ENCODE data around the gene NTN1.
A peak's percentile ranks its signal among the peaks of the same experiment; 100 is the strongest.
"Not testable (repeated sequence)": the region's sequence is repeated elsewhere in the genome, so short reads cannot be mapped to it uniquely, and the experiment has no call there.

The NTN1 gene

DNA sequence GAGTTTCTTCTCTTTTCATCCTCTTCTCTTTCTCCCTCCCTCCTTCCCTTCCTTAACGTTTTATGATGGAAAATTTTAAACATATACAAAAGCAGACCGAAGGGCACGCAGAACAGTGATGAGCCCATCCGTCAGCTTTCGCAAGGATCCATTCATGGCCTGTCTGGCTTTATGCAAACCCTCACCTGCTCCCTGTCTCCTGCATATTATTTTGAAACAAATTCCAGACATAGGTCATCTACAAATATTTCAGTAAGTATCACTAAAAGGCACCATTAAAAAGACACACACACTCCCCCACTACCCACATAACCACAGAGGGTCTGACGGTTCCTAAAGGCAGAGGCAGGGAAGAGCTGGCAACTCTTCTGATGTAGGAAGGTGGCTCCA lies 235.0 kb downstream of the NTN1 start:
- no peak for DNase-seq

- no peak for DNase-seq
Observed at GRCh38 chr17:9256751-9257629, 235.7 kb downstream of the NTN1 start.

DNA sequence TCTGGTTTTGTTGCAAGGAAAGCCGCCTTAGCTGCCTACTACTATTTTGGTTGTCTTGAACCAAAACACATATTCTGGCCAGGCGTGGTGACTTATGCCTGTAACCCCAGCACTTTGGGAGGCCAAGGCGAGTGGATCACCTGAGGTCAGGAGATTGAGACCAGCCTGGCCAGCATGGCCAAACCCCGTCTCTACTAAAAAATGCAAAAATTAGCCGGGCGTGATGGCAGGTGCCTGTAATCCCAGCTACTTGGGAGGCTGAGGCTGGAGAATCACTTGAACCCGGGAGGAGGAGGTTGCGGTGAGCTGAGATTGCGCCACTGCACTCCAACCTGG lies 236.3 kb downstream of the NTN1 start:
- not testable (repeated sequence) for DNase-seq

- DNase-seq = no peak
Observed at GRCh38 chr17:9258115-9259015, 237.1 kb downstream of the NTN1 start.

DNA sequence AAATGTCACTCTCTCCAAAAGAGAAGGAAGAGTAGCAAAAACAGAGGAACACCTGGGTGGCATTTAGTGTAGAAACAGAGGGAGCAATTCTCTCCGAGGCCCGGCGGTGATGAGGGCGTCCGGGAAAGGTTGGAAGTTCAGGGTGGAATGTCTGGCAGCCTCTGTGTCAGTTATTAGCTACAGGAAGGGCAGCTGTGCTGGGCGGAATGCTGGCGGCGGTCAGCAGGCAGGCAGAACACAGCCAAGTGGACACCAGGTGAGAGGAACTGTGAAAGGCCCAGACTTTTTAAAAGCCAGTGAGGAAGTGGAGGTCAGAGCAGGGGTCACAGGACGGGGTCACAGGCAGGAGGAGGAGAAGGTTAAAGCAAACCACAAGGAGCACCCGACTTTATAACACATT lies 238.1 kb downstream of the NTN1 start:
- DNase-seq = no peak

DNA sequence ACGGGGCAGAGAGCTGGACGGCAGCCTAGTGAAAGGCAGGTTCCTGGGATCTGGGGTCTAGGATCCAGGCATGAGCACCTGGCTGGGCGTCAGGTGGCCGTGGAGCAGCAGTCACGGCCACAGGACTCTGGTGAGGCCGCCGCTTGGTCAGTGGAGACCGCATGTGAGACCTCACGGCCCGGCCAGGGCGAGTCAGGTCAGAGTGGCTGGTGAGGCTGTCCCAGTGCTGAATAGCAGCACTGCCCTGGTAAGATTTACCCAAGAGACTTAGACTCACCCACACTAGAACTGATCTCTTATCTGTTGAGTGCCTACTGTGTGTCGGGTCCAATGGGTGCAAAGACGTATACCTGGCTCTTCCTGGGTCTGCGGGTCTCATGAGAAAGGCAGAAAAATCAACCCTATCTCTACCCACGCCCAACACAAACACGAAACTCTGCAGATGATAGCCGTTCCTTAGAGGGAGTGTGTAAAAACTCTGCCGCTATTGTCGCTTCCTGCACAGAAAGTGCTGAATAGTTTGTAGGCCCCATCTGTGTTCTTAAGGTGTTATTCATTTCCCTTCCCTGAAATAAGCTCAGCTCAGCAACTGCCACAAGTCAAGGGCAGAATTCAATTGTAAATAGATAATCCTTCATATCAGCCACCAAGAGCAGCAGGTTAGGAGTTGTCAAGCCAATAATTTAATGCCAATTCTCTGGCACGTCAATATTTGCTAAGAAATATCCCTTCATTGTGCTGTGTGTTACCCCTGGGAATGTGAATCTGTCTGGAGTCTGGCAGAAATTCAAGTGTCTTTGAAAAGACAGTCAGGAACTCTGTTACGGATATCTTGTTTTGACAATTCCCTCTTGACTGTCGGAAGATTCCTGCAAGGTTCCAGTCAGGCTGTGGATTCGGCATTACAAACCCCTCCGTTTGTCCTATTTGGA lies 240.0 kb downstream of the NTN1 start:
- DNase-seq = no peak

- DNase-seq = no peak
Observed at GRCh38 chr17:9266031-9266680, 244.8 kb downstream of the NTN1 start.

DNA sequence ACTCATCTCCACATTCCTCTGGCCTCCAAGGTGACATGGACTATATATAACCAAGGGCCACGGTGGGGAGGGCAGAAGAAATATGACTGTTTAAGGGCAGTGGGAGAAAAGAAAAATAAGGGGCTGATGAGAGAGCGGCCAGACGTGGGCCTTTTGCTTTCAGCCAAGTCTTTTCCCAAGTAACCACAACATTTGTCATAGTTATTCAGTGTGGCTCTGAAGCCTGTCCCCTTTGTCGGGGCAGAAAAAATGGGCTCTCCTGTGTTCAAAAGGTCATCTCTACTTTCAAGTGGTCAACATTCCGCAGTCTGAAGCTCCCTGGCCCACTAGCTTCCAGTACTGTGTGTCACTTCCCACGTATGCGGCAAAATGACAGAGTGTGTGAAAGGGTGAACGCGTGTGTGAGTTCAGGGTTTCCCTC lies 245.4 kb downstream of the NTN1 start:
- DNase-seq = no peak

DNA sequence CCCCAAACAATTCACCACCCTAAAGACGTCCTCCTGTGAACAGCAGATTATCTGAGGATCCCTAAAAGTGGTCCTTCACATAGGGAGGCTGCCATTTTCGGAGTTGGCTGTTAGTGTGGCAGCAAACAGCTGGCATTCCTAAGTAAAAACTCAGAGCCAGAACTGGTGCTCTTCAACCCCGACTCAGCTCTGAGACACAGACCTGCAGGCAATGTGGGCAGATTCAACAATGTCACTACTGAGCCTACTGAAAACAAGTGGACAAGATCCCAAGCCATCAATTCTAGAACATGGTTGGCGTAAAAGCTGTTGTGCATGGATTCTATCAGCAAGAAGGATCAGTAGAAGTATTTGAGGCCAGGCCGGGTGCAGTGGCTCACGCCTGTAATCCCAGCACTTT lies 247.2 kb downstream of the NTN1 start:
- no peak for DNase-seq

DNA sequence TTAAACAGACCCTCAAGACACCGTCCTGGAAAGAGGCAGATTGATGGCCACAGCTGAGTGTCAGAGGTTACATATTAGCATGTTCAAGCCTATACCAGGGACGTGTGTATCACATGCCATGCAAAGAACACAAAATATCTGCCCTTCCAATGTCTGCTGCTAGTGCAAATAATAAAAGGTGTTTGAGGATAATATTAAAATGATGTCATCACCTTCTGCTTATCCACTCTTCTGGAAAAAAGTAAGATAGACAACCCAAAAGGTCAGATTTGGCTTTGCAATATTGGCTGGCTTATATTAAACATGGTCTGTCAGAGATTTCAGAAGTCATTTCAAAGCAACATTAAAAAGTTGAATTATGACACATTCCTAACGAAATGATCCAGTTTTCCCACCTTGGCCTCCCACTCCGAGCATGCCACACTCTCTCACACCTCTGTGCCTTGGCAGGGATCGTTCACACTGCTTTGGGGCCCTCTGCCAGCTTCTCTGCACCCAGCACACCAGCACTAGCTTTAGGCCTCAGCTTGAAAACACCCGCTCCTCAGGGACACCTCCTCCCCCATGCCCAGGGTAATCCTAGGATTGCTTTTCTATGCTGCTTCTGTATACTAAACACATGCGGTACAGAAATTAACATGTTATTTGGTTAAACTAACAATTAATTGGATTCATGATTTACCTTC lies 248.2 kb downstream of the NTN1 start:
- no peak for DNase-seq

DNA sequence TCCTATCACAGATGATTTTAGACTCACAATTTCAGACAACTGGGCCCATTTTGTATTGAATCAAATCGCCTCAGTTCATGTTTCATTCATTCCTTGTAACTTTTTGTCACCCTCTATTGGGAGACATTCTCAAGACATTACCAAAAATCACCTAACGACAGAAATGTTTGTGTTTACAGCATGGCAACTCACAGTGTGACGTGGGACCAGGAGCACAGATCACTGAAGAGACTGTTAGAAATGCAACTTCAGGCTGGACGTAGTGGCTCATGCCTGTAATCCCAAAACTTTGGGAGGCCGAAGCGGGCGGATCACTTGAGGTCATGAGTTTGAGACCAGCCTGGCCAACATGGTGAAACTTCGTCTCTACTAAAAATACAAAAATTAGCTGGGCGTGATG lies 249.6 kb downstream of the NTN1 start:
- no peak for DNase-seq

DNA sequence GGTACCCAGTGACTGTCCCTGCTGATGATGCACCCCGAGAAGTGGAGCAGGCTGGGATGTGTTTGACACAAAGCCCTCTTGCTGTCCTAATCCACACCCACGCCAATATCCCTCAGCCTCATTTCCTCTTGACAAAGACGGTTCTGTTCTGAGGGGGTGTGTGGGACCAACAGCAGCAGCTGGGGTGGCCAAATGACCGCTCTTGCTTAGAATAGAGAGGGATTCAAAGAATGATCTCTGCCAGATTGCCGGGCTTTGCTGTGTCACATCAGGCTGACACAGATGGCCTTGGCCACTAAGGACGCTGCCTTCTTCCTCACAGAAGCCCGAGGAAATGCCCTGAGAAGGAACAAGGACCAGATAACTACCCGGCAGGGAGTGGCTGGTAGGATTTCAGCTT lies 250.7 kb downstream of the NTN1 start:
- no peak for DNase-seq

DNA sequence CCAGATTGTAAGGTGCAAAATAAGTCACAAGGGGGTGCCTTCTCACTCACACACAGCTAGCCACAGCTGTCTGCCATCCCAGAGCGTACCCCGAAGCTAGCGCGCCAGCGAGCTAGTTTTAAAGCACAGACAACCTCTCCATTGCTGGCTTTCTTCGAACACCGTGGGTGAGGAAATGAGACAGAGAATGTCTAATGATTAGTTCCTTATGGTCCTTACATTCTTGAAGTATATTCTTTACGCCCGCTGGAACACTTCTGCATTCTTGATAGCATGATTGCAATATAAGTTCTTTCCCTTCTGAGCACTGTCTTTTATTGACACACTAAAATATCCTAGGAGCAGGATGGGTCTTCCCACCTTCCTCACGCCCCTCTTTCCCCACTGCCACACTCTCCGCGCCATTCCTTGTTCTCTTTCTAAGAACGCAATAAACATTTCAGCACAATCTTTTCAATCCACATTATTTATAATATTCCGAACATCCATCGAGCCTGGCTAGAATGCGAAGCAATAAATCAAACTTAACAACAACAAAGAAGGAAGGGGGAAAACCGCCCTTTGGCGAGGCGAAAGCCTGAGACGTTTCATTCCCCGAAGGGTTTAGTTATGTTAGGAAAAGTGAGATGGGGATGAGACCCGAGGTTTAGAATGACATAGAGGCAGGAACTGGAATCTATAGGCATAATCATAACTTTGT lies 251.3 kb downstream of the NTN1 start:
- no peak for DNase-seq

GRCh38 chr17:9273428-9274391 lies 252.4 kb downstream of the NTN1 start:
- DNase-seq = peak in 3 of 6 experiments; percentile 12 to 22 (median 21)

- DNase-seq = no peak
Observed at GRCh38 chr17:9274973-9275372, 253.7 kb downstream of the NTN1 start.

- no peak for DNase-seq
Observed at GRCh38 chr17:9279893-9280292, 258.6 kb downstream of the NTN1 start.

DNA sequence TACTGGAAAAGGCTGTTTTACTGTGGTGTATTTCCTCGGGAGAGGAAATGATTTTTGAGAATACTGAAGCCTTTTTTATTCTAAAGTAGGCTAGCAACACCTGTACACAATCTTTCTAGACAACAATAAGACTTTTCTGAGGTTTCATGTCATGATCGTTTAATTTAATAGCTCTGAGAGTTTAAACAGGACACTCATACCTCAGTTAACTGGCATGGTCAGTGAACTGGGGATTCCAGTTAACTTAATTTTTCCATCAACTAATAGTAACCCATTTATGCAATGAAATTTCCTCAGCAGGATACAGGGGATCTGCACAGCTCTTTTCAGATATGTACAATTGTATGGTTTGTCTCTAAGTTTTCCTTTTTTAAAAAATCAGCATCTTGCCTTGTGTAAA lies 262.6 kb downstream of the NTN1 start:
- DNase-seq = no peak

DNA sequence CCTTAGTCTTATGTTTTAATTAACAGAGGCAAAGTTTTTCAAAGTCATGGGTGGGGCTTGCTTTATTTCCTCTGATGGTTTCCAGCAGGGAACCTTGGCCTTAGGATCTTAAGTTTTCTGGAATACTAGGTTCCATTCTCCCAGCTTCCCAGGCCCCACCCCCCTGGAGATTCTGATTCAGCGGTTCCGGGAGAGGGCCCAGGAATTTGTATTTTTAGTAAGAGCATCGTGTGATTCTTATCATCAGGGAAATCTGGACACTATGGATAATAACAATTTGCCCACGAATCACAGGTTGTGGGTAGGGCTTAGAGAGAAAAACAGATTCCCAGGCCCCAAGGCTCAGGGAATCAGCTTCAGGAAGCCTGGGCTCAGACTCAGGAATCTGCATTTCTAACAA lies 263.6 kb downstream of the NTN1 start:
- no peak for DNase-seq

DNA sequence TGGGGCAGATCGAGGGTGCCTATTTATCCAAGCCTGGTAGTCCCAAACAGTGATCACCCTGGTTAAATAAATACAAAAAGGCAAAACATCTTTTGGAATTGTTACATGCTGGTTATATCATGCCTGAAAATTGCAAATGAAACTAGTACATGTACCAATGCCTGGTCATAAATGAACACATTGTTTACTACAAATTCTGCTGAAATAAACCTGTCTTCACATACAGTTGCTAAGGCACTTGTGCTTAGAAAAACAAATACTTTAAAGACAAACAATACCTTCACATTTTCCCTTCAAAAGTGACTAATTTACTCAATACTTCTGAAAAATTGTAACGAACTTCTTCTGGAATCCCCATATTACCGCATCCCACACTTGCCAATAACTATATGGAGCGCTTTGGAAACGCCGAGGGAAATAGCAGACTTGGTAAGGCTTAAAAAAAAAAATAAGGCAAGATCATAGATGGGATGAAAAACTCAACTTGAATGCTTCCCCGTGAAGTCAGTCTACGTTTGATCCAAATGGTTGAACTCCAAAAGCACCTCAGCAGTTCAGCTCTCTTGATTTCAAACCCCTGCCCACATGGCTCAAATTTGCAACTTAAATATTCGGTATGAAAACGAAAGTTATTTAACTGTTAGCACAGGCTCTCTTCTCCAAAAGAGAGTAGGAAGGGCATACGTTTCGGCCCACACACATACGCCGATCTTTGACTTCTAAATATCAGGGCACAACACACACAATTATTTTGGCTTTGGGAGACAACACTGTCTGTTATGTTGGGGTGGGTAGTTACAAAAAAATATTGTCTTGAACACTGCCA lies 264.5 kb downstream of the NTN1 start:
- no peak for DNase-seq
